Stimulated activated CD4-positive, alpha-beta T cell treated with anti-CD3 and anti-CD28 coated beads, Interleukin-15, amount 100 ng/mL, for 48 hours (primary cell): ENCODE results near the gene POLR1F.

Experiments
- DNase-seq, 2 donors: peaks; one replicate each; pipeline ENCODE4 v3.0.0-alpha.2; 2020; ENCODE audit warnings: low read depth in 2 of 2

Gene POLR1F

DNA sequence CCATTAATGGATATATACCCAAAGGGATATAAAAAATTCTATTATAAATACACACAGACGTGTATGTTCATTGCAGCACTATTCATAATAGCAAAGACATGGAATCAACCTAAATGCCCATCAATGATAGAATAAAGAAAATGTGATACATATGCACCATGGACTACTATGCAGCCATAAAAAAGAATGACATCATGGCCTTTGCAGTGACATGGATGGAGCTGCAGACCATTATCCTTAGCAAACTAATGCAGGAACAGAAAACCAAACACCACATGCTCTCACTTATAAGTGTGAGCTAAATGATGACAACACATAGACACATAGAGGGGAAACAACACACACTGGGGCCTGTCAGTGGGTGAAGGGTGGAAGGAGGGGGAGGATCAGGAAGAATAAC lies 33.0 kb downstream of the POLR1F start:
- no peak for DNase-seq

DNA sequence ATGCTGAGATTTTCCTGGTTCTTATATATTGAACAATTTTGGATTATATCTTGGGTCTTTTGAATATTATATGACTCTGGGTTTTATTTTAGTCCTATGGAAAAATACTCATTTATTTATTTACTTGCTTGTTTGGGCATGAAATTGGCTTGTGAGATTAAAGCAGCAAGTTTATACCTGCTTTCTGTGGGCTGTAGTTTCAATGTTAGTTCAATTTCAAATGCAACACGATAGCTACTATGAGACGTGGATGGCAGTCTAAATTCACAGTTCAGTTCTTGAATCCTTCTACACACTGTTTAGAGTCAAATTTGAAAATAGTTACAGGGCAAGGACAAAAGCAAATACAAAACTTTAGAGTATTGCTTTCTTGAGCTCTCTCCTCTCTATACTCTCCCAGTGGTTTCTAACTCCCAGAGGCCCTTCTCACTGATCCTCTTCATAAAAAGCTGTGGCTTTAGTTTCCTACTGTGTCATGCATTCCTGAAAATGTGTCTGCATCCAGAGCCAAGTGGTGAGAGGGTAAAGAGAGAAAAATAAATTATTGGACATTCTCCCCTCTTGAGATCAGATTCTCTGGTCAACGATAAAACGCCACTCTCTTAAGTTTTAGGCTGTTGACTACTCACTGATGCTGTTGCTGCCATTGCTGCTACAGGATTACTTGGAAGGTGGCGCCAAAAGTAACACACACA lies 34.4 kb downstream of the POLR1F start:
- no peak for DNase-seq

DNA sequence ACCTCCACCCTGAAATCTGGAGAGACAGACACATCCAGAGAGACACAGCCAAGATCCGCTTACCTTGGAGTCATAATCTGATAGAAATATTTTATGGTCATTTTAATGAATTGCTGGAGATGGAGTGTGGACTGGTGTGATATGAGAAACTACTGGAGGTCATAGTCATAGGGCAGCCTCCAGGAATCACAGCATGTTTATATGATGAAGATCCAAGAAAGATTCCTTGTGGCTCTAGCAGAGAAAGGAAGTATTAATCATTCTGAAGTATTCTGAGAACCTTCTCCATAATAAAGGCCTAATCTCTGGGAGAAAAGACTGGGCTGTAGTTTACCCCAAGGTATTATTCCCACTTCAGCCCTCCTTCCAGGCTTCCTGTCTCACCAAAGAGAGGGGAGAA lies 38.0 kb downstream of the POLR1F start:
- DNase-seq: no peak

DNA sequence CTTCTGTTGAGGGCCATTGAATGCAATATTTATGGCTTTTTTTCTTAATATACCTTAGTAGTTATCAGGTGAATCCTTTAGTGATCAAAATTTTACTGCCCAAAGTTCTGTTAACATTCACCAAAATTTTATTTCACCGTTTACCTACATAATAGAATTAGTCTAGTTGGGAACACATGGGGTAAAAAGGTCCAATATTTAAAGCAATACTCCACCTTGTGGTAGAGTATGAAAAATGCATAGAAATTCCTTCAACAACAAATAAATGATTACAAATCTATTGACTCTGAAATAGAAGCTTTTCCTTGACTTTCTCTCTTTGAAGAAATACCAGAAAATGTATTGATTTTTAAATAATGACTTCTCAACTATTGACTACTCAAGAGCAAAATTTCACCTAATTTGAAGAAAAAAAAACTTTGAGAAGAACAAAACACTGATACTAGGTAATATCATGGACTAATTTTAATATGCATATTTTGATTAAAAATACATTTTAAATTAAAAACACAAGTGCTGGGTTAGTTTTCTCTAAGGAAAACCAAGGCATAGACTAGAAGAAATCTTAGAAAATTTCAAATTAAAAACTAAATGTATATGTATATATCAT lies 43.3 kb downstream of the POLR1F start:
- no peak for DNase-seq

DNA sequence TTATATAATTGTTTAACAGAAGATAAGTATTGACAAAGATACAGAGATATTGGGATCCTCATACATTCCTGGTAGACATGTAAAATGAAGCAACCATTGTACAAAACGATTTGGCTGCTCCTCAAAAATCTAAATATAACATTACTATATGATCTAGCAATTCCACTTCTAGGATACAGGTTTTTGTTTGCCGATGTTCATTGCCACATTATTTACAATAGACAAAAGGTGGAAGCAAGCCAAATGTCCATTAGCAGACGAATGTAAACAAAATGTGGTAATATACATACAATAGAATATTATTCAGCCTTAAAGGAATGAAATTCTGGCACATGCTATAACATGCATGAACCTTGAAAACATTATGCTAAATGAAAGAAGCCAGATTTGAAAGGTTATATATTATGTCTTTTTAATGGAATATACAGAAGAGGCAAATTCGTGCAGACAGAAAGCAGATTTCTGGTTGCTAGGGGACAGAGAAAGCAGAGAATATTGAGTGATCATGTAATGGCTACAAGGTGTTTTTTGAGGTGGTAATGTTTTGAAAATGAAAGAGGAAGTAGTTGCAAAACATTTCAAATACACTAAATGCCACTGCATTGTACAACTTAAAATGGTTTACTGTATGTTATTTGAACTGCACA lies 44.9 kb downstream of the POLR1F start:
- DNase-seq: no peak

GRCh38 chr7:19648791-19649190 lies 60.0 kb downstream of the POLR1F start:
- DNase-seq: no peak
